T-helper 22 cell (primary cell): ENCODE measurements around the gene SLC44A1.
"Not testable (repeated sequence)": the region's sequence is repeated elsewhere in the genome, so short reads cannot be mapped to it uniquely, and the experiment has no call there.

ENCODE experiments used
- DNase-seq: peaks from one replicate; pipeline ENCODE4 v3.0.0-alpha.2; 2020; ENCODE audit warnings: low read depth

Gene SLC44A1

GRCh38 chr9:105242557-105242956, 1.9 kb upstream of the SLC44A1 start:
- no peak for DNase-seq

DNA sequence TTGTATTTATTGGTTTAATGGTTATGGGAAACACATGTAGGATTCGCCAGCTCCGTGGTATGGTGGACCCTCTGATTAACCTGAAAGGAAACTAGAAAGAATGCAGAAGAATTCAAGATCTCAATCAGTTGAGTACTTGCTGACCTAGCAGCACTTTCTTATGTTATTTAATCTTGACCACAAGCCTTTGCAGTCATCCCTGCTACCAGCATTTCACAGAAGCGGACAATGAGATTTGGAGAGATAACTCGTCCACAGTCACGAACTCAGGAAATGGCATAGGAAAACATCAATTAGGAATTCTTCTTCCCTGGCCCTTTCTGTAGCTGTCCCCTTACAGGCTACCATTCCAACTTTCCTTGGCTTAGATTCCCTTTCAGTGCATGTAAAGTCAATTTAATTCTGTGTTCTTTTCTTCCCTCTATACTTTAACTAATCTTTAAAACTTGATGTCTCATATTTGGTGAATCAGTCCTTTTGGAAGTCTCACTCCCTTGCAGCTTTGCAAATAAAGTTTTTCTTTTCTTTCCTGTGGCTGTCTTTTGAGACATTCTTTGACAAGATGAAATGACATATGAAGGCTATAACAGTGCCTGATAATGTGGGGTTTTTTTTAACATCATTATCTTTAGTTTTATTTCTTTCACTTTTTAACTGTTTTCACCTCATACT, 1.3 kb upstream of the SLC44A1 start:
- DNase-seq = no peak

- no peak for DNase-seq
Measured at GRCh38 chr9:105244734-105245028, 230 bp downstream of the SLC44A1 start.

DNA sequence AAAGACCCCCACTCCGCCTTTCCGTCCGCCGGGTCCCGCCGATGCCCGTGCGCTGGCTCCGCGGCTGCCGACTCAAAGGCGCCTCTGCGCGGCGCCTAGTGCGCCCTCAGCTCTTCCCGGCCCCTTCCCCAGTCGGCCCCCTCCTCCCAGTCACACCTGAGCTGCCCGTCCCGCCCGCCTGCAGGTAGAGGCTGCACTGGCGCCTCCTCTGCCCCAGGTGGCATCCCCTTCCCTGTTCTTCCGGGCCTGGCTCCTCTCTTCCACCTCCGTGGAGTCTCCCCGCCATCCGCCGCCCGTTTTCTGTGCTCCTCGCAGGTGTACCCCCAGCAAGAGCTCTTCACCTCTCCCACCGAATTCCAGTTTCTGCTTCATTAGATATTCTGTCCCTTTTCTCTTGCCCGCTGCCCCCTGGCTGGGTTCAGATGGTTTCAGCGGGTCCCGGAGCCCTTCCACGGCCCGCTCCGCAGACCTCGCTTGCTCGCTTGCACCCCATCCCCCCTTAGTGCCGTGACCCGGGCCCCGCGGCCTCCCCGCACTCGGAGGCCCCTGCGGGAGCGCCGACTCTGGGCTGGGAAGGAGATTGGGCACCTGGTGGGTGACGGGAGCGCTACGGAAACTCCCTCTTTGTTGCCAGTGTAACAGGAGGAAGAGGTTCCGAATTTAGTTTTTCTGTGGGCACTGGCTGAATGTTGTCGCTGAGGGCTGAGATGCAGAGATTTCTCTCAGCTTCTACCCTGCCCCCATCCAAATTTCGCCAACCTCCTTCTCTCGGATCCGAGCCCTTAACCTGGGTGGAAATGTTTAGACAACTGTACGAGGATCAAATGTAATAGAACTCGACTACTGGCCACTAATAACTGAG, 809 bp downstream of the SLC44A1 start:
- DNase-seq = peak; percentile 40

- DNase-seq = no peak
Measured at GRCh38 chr9:105245891-105246161, 1.4 kb downstream of the SLC44A1 start.

GRCh38 chr9:105246656-105247173, 2.3 kb downstream of the SLC44A1 start:
- DNase-seq = no peak

DNA sequence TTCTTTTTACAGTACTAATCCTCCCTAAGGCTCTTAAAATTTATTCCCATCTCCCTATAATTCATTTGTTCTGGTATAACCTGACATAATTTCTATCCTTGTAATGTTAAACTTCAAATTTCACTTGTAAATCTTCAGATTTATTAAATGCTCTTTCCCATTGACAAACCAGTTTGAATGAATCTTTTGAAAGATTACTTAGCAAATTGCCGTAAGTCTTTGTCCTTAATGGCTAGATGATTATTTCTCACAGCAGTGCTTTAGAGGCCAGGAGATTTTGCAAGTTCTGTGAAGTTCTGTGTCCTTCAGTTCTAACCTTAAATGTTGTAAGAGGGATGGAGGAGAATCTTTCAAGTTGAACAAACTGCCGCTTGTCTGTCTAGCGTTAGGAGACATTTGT, 4.2 kb downstream of the SLC44A1 start:
- no peak for DNase-seq

- DNase-seq = no peak
Measured at GRCh38 chr9:105251133-105251532, 6.7 kb downstream of the SLC44A1 start.

DNA sequence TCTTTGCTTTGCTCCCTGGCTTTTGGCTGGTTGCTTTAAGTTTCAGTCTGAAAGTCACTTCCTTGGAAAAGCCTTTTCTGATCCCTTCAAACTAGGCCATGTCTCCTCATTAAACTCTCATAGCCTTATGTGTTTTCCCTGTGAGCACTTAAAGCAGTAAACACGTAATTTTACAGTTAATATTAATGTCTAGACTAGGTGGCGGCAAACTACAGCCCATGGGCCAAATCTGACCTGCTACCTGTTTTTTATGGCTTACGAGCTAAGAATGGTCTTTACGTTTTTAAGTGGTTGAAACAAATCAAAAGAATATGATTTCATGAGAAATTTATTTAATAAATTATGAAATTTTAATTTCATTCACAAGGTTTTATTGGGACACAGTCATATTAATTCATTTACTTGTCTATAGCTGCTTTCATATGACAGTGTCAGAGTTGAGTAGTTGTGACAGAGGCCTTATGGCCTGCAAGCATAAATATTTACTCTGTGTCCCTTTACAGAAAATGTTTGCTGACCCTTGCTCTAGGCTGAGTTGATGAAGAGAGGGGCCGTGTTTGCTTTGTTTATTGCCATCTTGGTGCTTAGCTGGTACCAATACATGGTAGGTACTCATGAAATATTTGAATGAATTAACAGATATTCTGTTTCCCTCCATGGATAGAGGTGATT, 7.4 kb downstream of the SLC44A1 start:
- DNase-seq = no peak

GRCh38 chr9:105252405-105252756, 7.9 kb downstream of the SLC44A1 start:
- no peak for DNase-seq

DNA sequence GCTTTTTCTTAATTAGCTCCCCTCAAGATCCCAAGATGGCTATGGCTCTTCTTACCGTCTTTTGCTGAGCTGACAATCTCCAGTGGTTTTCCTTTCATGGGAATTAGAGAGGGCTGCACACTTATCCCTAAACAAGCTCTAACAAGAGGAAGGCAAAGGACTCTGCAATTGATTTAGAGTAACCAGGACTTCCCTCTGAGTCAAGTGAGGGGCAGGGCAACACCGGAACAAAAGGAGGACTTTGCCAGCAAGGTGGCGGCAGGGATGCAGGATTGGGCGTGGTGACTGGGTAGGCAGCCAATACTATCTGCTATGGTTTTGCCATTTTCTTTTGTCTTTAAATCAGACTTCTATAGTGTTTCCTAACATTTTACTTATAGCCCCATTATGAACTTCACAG, 9.8 kb downstream of the SLC44A1 start:
- no peak for DNase-seq

DNA sequence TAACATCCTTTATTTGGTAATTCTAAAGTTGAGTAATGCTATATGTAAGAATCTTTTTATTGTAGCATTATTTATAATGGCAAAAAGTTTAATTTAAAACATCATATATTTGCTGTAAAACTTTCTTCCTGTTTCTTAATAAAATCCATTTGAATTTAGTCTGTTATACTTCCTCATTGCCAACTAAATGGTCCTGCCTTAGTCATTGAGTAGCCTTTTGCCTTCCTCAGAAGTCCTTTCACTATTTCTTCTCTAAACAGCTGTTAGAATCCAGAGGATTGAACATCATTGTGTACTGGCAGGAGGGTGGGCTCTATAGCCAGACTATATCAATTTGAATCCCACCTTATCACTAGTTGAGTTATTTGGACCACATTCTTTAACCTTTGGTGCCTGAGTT, 11.0 kb downstream of the SLC44A1 start:
- no peak for DNase-seq

- DNase-seq = not testable (repeated sequence)
Measured at GRCh38 chr9:105256569-105256968, 12.1 kb downstream of the SLC44A1 start.

DNA sequence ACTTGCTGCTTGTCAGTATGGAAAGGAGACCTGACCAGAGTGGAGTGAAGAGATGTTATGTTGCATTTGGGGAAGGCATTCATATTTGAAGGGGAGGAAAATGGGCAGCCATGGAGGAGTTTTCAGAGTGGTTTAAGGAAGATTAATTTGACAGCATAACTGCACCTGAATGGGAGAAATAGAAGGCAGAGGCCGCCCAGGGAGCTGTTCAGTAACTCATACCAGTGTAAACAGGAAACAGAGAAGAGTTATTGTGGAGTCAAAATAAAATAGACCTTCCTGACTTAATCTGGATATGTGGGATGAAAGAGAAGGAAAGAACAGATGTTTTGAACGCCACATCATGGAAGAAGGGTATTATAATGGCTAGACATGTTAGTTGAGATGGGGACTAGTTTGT, 13.4 kb downstream of the SLC44A1 start:
- DNase-seq = no peak

DNA sequence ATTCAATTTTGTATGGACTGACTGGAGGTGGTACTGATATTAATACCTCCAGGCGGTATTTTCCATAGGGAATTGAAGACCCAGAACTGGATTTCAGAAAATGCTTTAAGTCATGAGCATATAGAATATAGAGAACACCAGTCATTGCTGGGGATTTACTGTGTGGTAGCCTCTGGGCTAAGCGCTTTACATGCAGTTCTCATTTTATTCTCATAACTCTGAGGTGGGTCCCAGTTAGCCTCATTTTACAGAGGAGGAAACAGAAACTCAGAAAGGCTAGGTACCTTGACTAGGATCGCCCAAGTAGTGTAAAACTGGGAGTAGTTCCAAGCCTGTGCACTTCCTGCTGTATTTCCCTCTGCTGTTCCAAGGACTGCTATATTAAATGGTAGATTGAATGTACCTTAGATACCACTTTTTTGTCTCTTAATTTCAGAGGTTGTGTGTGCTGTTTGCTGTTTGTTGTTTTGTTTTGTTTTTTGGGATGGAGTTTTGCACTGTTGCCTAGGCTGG, 13.8 kb downstream of the SLC44A1 start:
- no peak for DNase-seq

DNA sequence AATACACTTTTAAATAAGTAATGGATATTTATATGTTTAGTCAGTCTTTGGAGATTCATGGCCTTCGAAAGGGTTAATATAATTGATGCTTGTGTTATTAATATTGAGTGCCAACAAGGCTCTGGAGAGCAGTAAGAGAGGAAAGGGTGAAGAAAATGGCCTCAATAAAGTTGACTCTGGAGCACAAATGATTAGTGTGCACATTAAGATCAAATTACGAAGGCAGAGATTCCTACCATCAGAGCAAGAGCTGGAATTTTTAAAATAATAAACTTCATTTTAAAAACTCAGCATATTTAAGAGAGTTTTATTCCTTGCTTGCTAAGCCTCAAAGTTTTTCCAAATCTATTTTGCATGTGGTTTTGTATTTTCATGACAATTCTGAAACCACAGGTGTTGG, 14.8 kb downstream of the SLC44A1 start:
- DNase-seq = no peak

- DNase-seq = no peak
Measured at GRCh38 chr9:105259731-105260612, 15.5 kb downstream of the SLC44A1 start.

DNA sequence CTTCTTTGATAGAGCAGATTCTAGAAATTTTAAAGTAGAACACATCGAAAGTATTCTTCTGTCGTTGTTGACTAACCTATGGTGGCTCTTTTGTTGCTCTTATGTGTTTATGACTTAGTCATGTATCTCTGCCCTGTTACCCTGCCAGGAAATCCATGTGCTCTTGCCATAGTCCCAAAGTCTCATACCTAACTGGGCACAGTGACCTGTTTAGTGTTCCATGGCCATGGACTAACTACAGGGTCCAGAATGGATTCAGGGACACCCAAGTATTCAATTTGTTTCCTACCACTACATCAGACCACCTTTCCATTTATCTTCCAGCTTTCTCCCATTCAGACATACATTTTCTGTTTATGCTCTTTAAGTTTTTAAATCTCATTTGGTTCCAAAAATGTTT, 18.0 kb downstream of the SLC44A1 start:
- no peak for DNase-seq

- no peak for DNase-seq
Measured at GRCh38 chr9:105264380-105264779, 19.9 kb downstream of the SLC44A1 start.

- not testable (repeated sequence) for DNase-seq
Measured at GRCh38 chr9:105268254-105268653, 23.8 kb downstream of the SLC44A1 start.

DNA sequence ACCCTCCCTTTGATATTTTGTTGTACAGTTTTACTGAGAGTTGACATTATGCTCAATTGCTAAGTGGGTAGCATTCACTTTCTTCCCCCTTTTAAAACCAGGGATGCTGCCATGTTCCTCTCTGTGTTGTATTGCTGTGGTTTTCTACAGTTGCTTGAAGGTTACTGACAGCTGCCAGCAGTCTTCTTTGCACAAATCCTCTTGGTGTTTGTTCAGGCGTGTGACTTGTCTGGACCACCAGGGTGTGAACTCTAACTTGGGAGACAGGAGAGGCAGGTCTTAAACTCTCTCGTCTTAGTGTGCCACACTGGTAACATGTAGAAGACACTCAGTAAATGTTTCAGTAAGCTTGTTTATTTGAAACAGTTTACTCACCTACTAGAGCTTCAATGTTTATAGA, 25.1 kb downstream of the SLC44A1 start:
- DNase-seq = no peak

DNA sequence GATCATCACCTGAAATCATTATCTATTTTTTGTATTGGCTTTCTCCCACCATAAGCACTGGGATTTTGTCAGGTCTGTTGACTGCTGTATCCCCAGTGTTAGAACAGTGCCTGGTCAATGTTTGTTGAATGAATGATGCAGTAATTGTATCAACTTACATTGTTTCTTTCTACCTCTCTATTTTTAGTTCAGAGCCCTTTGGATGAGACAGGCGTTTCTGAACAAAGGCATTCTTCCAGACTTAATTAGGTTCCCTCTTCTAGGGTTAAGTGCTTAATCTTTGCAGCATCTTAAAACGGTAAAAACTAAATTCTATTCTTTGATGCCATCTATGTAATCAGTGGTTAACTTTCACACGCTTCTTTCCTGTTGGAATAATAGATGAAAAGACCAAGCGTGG, 26.3 kb downstream of the SLC44A1 start:
- DNase-seq = no peak
